GM21515 (cell line): ENCODE results near the gene RGS12.
"Not testable (repeated sequence)": the region's sequence is repeated elsewhere in the genome, so short reads cannot be mapped to it uniquely, and the experiment has no call there.

Source experiments
- ATAC-seq: cut with Tn5 transposase; IDR thresholded peaks from one replicate; pipeline ENCODE4 v1.9.1; 2021; ENCODE audit not compliant: unreplicated experiment

Gene RGS12

GRCh38 chr4:3294401-3295241, 1.8 kb downstream of the RGS12 start:
- no peak for ATAC-seq

GRCh38 chr4:3295837-3296624, 3.2 kb downstream of the RGS12 start:
- ATAC-seq = no peak

DNA sequence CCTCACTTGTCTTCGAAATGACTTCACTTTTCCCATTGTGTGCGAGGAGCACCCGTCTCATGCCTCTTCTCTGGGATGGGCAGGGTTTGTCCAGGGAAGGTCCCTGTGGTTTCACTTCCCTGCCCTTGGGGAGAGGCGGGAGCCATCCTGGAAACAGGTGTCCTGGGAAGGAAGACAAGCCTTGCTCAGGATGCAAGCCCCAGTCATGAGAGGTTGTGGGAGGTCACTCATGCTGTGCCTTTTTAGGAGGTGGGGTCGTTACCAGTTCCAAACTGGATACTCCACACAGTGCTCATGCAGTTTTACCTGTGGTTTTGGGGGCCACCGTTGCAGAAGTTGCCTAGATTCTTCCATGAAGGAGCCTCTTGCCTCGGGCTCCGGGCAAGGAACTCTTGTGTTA, 3.8 kb downstream of the RGS12 start:
- ATAC-seq = no peak

GRCh38 chr4:3297066-3297859, 4.4 kb downstream of the RGS12 start:
- no peak for ATAC-seq

DNA sequence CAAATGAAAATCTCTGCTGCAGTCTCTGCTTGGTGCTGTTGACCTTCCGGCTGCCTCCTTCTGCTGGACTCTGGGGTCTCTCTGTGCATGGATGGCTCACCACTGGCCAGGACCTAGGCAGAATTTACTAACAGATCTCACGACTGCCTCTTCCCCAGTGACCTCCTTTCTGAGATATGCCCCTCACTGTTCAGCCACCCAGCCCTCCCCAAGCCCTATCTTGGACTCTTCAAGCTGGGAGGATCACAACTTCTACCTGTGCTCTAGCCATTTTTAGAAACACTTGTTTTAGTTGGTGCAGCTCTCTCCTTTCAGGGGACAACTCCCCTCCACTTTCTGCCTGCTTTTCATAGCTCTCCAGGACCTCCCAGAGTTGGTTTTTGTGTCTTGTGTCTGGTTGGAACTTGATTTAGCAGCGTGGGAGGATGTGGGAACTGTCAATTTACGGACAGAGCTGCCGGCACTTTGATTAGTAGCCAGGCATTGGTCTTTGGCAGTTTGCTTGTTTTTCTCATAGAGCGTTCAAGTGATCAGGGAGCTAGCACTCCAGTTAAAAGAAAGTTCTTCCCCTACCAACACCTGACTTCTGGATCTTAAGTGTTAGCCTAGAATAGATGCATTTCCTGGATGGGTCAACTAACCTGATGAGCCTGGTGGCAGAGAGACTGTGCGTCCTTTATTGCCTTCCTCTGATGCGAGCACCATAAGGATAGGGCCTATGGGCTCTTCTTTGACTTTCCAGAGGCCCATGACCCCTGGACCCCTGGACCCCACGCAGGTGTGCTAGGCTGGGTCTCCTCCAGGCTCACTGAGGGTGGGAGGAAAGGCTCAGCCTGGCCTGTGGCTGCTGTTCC, 6.5 kb downstream of the RGS12 start:
- ATAC-seq = no peak

DNA sequence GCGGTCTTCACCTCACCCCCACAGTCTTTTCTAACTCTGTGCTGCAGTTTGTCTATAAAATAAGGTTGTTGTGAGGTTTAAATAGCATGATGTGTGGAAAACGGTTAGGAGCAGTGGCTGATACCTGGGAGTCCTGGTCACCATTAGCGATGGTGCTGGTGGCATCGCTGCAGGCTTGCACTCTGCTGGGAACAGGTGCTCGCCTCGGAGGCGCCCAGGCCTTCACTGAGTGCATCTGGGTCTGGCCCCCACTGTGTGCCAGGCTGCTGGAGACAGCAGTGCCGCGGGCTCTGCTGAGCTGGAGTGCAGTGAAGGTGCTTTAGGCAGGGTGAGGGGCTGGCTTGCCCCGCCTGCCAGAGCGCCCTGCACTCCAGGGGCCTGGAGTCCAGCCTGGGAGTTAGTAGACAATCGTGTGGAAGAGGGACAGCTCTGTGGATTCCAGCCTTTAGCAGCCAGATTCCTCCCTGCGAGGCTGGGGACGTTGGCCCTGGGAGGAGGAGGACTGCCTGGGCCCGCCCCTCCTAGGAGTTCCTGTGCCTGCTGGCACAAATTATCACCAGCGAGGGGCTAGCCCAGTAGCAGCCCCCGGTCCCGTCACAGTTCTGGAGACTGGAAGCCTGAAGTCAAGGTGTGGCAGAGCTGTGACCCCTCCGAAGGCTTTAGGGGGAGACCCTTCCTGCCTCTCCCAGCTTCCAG, 7.3 kb downstream of the RGS12 start:
- no peak for ATAC-seq

- not testable (repeated sequence) for ATAC-seq
Measured at GRCh38 chr4:3300882-3301281, 8.1 kb downstream of the RGS12 start.

GRCh38 chr4:3301450-3302172, 8.8 kb downstream of the RGS12 start:
- ATAC-seq = no peak

GRCh38 chr4:3302173-3302785, 9.5 kb downstream of the RGS12 start:
- no peak for ATAC-seq

GRCh38 chr4:3302786-3303564, 10.2 kb downstream of the RGS12 start:
- no peak for ATAC-seq

DNA sequence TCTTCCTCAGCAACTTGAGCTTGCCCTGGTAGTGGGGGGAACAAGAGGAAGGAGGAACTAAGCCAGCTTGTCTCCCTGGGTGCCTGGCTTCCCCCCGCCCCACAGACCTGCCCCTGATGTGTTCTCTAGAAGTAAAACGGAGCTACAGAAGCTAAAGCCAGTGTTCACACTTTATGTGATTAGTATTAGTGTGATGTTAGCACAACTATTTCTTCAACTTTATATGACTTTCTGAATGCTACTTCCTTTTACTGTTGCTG, 10.7 kb downstream of the RGS12 start:
- no peak for ATAC-seq

DNA sequence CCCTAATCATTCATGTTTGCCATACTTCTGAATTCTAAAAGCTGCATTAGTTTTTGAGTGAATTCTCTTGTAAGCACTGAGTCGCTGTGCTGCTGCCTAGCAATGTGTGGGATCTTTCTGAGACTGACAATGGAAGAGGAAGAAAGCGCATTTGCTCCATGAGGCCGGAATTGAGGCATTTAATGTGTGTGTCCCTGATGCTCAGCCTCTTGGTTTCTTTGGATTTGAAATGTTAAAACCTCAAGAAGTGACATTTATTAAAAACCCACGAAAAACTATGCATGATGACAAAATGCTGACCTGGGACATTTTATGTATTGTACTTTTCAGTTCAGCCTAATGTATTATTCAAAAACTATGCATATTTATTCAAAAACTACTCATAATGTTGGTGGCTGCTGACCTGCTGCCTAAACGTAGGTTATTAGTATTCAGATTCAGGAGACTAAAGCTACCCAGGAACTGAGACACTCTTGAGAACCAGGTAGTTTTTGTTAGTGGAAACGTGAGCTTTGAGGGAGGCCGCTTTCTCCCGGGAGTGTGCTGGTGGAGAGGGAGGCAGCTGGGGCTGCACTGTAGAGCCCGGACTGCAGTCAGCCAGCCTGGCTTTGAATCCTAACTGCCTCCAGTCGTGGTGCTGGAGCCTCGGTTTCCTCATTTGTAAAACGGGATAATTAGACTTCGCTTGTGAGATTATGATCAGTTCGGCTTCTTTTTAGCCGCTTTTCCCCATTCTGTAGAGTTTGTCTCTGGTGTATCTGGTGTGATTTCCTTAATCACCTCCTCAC, 11.3 kb downstream of the RGS12 start:
- no peak for ATAC-seq

- no peak for ATAC-seq
Measured at GRCh38 chr4:3304831-3305609, 12.2 kb downstream of the RGS12 start.

GRCh38 chr4:3305610-3306371, 13.0 kb downstream of the RGS12 start:
- no peak for ATAC-seq

- ATAC-seq = no peak
Measured at GRCh38 chr4:3306450-3306849, 13.6 kb downstream of the RGS12 start.

DNA sequence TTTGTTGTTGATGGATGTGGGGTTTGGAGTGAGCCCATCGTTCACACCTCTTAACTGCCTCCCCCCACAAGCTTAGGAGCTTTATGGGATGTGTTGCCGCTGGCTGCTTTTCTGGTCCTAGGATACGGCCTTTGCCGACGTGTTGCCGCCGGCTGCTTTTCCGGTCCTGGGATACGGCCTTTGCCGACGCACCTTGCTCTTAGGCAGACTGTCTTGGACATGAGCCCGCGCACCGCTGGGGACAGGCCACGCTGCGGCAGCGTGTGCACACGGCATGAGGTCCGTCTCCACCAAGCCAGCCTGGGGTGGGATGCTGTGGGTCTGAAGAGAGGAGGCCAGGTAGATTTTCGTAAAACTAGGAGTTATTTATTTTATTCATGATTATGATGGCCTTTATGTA, 14.2 kb downstream of the RGS12 start:
- no peak for ATAC-seq
